IMR-90 (cell line): ENCODE measurements around the gene EIF4G3. TPM values are rescaled to one million over a fixed set of nuclear protein-coding genes. Genes with fewer than 3 reads are reported as not detected.

Experiments
- ATAC-seq: fragments of 200-7000 bp; cut with Tn5 transposase; 2 replicates; pipeline ENCODE4 v1.9.1; 2020; ENCODE audit warnings: low read depth, mild to moderate bottlenecking, moderate library complexity
- BruUV-seq: library from RNA; stranded (reverse); fragments of 400-500 nt; replicated peaks from 2 replicates; lab custom pipeline; 2021; lab: Mats Ljungman, UMichigan
- CTCF ChIA-PET: fragments of 300-600 bp; formaldehyde crosslinking; extraction: SDS; loops from one replicate; lab custom pipeline; 2021; ENCODE audit warnings: antibody characterized with exemption; lab: Yijun Ruan, JAX
- POLR2A ChIA-PET: fragments of 300-600 bp; sonication (Branson Sonifier 250); formaldehyde crosslinking; loops from one replicate; lab custom pipeline; 2022; ENCODE audit warnings: antibody characterized with exemption; ENCODE audit not compliant: unreplicated experiment; lab: Charles Lee
- DNase-seq: peaks from one replicate; pipeline ENCODE4 v3.0.0; 2013
- H2AFZ ChIP-seq: replicated peaks from 2 replicates; pipeline ENCODE3; 2013; ENCODE audit warnings: low read length, mild to moderate bottlenecking; ENCODE audit not compliant: poor library complexity
- H2AK5ac ChIP-seq: 2 replicates; pipeline ENCODE4 v1.6.1; 2013; ENCODE audit warnings: low read depth, low read length, inconsistent platforms
- H2AK9ac ChIP-seq: replicated peaks from 2 replicates; pipeline ENCODE3; 2013; ENCODE audit warnings: mild to moderate bottlenecking, low read depth, low read length, moderate library complexity; ENCODE audit not compliant: poor library complexity
- H2BK120ac ChIP-seq: 2 replicates; pipeline ENCODE4 v1.6.1; 2013; ENCODE audit warnings: low read depth, low read length, inconsistent platforms
- H2BK15ac ChIP-seq: 3 replicates; pipeline ENCODE4 v1.6.1; 2013; ENCODE audit warnings: low read depth, low read length, inconsistent platforms
- H2BK20ac ChIP-seq: 2 replicates; pipeline ENCODE4 v1.6.1; 2013; ENCODE audit warnings: low read depth, mild to moderate bottlenecking, inconsistent platforms, low read length, moderate library complexity
- H2BK5ac ChIP-seq: 2 replicates; pipeline ENCODE4 v1.6.1; 2013; ENCODE audit warnings: mild to moderate bottlenecking, low read depth, low read length, inconsistent platforms; ENCODE audit not compliant: poor library complexity, severe bottlenecking
- H3K14ac ChIP-seq: replicated peaks from 2 replicates; pipeline ENCODE4 v1.6.1; 2013; ENCODE audit warnings: low read depth, low read length, inconsistent platforms
- H3K18ac ChIP-seq: 2 replicates; pipeline ENCODE4 v1.6.1; 2013; ENCODE audit warnings: low read depth, low read length, control low read depth
- H3K23ac ChIP-seq: 2 replicates; pipeline ENCODE4 v1.6.1; 2013; ENCODE audit warnings: low read depth, low read length, inconsistent platforms
- H3K27ac ChIP-seq: 2 replicates; pipeline ENCODE4 v1.5.1; 2013; ENCODE audit warnings: mild to moderate bottlenecking, control low read depth, low read length; ENCODE audit not compliant: insufficient read depth
- H3K27me3 ChIP-seq: 2 replicates; pipeline ENCODE4 v1.6.1; 2013; ENCODE audit warnings: low read length; ENCODE audit not compliant: control insufficient read depth, insufficient read depth
- H3K36me3 ChIP-seq: 2 replicates; pipeline ENCODE4 v1.6.1; 2013; ENCODE audit warnings: low read length, mixed read lengths; ENCODE audit not compliant: control insufficient read depth, insufficient read depth
- H3K4ac ChIP-seq: 2 replicates; pipeline ENCODE4 v1.6.1; 2013; ENCODE audit warnings: low read depth, low read length, inconsistent platforms
- H3K4me1 ChIP-seq: 2 replicates; pipeline ENCODE4 v1.6.1; 2013; ENCODE audit warnings: low read length, mixed read lengths; ENCODE audit not compliant: control insufficient read depth, insufficient read depth
- H3K4me2 ChIP-seq: 2 replicates; pipeline ENCODE4 v1.6.1; 2013; ENCODE audit warnings: low read depth, mild to moderate bottlenecking, control low read depth, low read length, moderate library complexity
- H3K4me3 ChIP-seq: 2 replicates; pipeline ENCODE4 v1.5.1; 2013; ENCODE audit warnings: low read depth, mild to moderate bottlenecking, control low read depth, low read length, moderate library complexity; ENCODE audit not compliant: insufficient read depth
- H3K56ac ChIP-seq: 2 replicates; pipeline ENCODE4 v1.6.1; 2013; ENCODE audit warnings: low read length, inconsistent platforms; ENCODE audit not compliant: insufficient read depth; ENCODE audit errors: extremely low read depth
- H3K79me1 ChIP-seq, 2 experiments: 2 replicates each; pipeline ENCODE4 v1.6.1; 2013; ENCODE audit warnings: low read length in 2 of 2, inconsistent platforms in 1 of 2, low read depth in 1 of 2
- H3K9ac ChIP-seq: 2 replicates; pipeline ENCODE4 v1.6.1; 2013; ENCODE audit warnings: low read depth, low read length, control low read depth
- H3K9me1 ChIP-seq: 2 replicates; pipeline ENCODE4 v1.6.1; 2013; ENCODE audit warnings: low read length, inconsistent platforms; ENCODE audit not compliant: insufficient read depth
- H3K9me3 ChIP-seq: 2 replicates; pipeline ENCODE4 v1.6.1; 2013; ENCODE audit warnings: low read length; ENCODE audit not compliant: control insufficient read depth, insufficient read depth
- H4K20me1 ChIP-seq: 2 replicates; pipeline ENCODE4 v1.6.1; 2013; ENCODE audit warnings: low read length, inconsistent platforms; ENCODE audit not compliant: insufficient read depth
- H4K5ac ChIP-seq: 2 replicates; pipeline ENCODE4 v1.6.1; 2013; ENCODE audit warnings: mild to moderate bottlenecking, low read depth, low read length, control low read depth
- H4K8ac ChIP-seq, 2 experiments: 2 replicates each; pipeline ENCODE4 v1.6.1; 2013; ENCODE audit warnings: low read depth in 2 of 2, low read length in 2 of 2, control low read depth in 1 of 2, inconsistent platforms in 1 of 2
- H4K91ac ChIP-seq: 2 replicates; pipeline ENCODE4 v1.6.1; 2013; ENCODE audit warnings: low read depth, low read length, inconsistent platforms; ENCODE audit not compliant: insufficient read depth
- BHLHE40 ChIP-seq: fragments of 150-350 bp; IDR thresholded peaks from 2 replicates; pipeline ENCODE4 v1.6.1; 2016; ENCODE audit warnings: mild to moderate bottlenecking, low read depth, low read length
- CEBPB ChIP-seq: IDR thresholded peaks from 2 replicates; pipeline ENCODE4 v1.6.1; 2012; ENCODE audit warnings: low read depth, low read length, improper control_type of control experiment
- FOS ChIP-seq: fragments of 150-350 bp; IDR thresholded peaks from 2 replicates; pipeline ENCODE4 v1.6.1; 2016; ENCODE audit warnings: low read depth, low read length
- NFE2L2 ChIP-seq: fragments of 150-350 bp; IDR thresholded peaks from 2 replicates; pipeline ENCODE4 v1.6.1; 2016; ENCODE audit warnings: low read depth, mild to moderate bottlenecking, low read length
- RCOR1 ChIP-seq: IDR thresholded peaks from 2 replicates; pipeline ENCODE4 v1.6.1; 2012; ENCODE audit warnings: mild to moderate bottlenecking, low read length, improper control_type of control experiment; ENCODE audit not compliant: insufficient replicate concordance
- RFX5 ChIP-seq: IDR thresholded peaks from 2 replicates; pipeline ENCODE4 v1.8.0; 2012; ENCODE audit warnings: low read depth, mild to moderate bottlenecking, low read length, moderate library complexity
- SMC3 ChIP-seq: fragments of 150-350 bp; IDR thresholded peaks from 2 replicates; pipeline ENCODE4 v1.6.1; 2016; ENCODE audit warnings: low read depth, mild to moderate bottlenecking, antibody characterized with exemption, low read length, moderate library complexity
- WGBS, 2 experiments: methylation state at CpG; one replicate each; pipeline versions ENCODE4 v1.1.5 to v1.1.7; 2013; ENCODE audit warnings: missing lambda C conversion rate in 2 of 2; ENCODE audit not compliant: insufficient read length in 1 of 2; ENCODE audit errors: extremely low coverage in 2 of 2; 5-methylcytosine and 5-hydroxymethylcytosine counted together
- dilution Hi-C: fragments of 300-500 bp; cut with HindIII; formaldehyde crosslinking; loops from one replicate; pipeline ENCODE4 v1.14.3; 2018; ENCODE audit warnings: low sequenced_read_pairs; ENCODE audit not compliant: unreplicated experiment
- in situ Hi-C: fragments of 300-500 bp; cut with MboI; formaldehyde crosslinking; loops from 3 replicates; pipeline ENCODE4 v1.14.3; 2019; ENCODE audit warnings: low sequenced_read_pairs, inconsistent platforms, mixed read lengths
- intact Hi-C: fragments of 100-400 bp; cut with micrococcal nuclease; formaldehyde crosslinking; loops from 2 replicates; pipeline ENCODE4 v1.10.0; 2022
- polyA plus RNA-seq, 3 experiments: library from polyadenylated mRNA; depleted of rRNA; stranded (reverse); fragments of >200 nt; gene quantifications; 2 replicates each; pipeline ENCODE4 v1.2.3, GENCODE V29; 2012; ENCODE audit warnings: low replicate concordance in 1 of 3
- total RNA-seq: library from RNA; depleted of rRNA; stranded (reverse); fragments of >200 nt; gene quantifications from 2 replicates; pipeline ENCODE4 v1.2.3, GENCODE V29; 2012
- TF ChIP-seq, protein P1 (sequence below): conservative IDR thresholded peaks from 2 replicates; pipeline ENCODE4 v1.5.1; 2012; ENCODE audit warnings: mild to moderate bottlenecking, low read depth, low read length, improper control_type of control experiment
- TF ChIP-seq, protein P2 (sequence below): fragments of 150-350 bp; IDR thresholded peaks from 2 replicates; pipeline ENCODE4 v1.6.1; 2017; ENCODE audit warnings: mild to moderate bottlenecking, antibody characterized with exemption, low read length, low read depth

The EIF4G3 gene
- total and polyA plus RNA-seq, 2 of the 4 experiments (the other 2 are of a cell fraction): 25.8 to 49.2 TPM

DNA sequence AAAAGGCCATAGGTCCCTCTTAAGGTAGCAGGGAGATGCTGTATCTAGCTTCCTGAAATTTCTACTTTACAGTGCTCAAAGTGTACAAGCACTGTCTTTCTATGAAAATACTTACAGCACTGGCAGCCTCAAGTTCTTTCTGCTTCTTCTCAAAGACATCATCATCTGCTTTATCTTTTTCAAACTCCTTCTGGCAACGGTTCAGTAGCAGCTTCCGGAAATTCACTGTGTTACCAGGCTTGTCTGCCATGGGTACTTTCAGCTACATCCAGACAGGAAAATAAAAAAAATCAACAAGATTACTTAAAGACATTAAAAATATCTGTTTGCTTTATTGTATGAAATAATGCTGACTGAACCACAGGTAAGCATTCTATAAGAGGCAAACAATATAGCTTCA is 311.7 kb downstream of the EIF4G3 start:
- WGBS, 2 experiments: no CpG with 5 or more reads among the region's 2 CpGs
- H3K4me3 ChIP-seq: no peak overlapping the region
- no peak overlapping the region for H4K91ac ChIP-seq
- no peak overlapping the region for H2AK9ac ChIP-seq
- in situ Hi-C loops: no loop called here
- H2BK15ac ChIP-seq: no peak overlapping the region
- peaks cover 8% of the 10 kb centered on the region; the same call in 1 of the 2 replicates for H3K4me1 ChIP-seq
- ATAC-seq (no peak), DNase-seq (no peak)
- dilution Hi-C loops: no loop called here
- ChIA-PET CTCF (interaction anchor here (0.7 kb wide), 1 partner anchor 131 kb away, joined by 3 read pairs; no protein-coding TSS in a partner anchor), POLR2A (no interaction called here)
- no peak overlapping the region for H3K18ac ChIP-seq
- BruUV-seq: no TSS peak
- no peak overlapping the region for H2BK5ac ChIP-seq
- H3K27ac ChIP-seq: no peak overlapping the region
- peaks cover 9% of the 10 kb centered on the region; the same call in 1 of the 2 replicates for H3K9me1 ChIP-seq
- H2BK120ac ChIP-seq: no peak overlapping the region
- H4K5ac ChIP-seq: no peak overlapping the region
- no peak overlapping the region for H3K4ac ChIP-seq
- intact Hi-C loops: loop anchor here (5.0 to 10.0 kb wide), 2 partner anchors 168 to 310 kb away; partner anchors contain the start of gene EIF4G3
- no peak overlapping the region for H3K4me2 ChIP-seq
- H2BK20ac ChIP-seq: no peak overlapping the region
- H2AFZ ChIP-seq: no peak overlapping the region
- H2AK5ac ChIP-seq: no peak overlapping the region
- no peak overlapping the region for H3K14ac ChIP-seq
- H3K9me3 ChIP-seq: no peaks in the 10 kb centered on the region
- H3K36me3 ChIP-seq: peaks cover 25% of the 10 kb centered on the region
- H3K27me3 ChIP-seq: no peaks in the 10 kb centered on the region
- no peak overlapping the region for H4K8ac ChIP-seq
- TF ChIP-seq RCOR1 (no peak), RFX5 (no peak), CEBPB (no peak), SMC3 (no peak), FOS (no peak), BHLHE40 (no peak), NFE2L2 (no peak)
- TF ChIP-seq, protein P1, sequence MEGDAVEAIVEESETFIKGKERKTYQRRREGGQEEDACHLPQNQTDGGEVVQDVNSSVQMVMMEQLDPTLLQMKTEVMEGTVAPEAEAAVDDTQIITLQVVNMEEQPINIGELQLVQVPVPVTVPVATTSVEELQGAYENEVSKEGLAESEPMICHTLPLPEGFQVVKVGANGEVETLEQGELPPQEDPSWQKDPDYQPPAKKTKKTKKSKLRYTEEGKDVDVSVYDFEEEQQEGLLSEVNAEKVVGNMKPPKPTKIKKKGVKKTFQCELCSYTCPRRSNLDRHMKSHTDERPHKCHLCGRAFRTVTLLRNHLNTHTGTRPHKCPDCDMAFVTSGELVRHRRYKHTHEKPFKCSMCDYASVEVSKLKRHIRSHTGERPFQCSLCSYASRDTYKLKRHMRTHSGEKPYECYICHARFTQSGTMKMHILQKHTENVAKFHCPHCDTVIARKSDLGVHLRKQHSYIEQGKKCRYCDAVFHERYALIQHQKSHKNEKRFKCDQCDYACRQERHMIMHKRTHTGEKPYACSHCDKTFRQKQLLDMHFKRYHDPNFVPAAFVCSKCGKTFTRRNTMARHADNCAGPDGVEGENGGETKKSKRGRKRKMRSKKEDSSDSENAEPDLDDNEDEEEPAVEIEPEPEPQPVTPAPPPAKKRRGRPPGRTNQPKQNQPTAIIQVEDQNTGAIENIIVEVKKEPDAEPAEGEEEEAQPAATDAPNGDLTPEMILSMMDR: no peak
- TF ChIP-seq, protein P2, sequence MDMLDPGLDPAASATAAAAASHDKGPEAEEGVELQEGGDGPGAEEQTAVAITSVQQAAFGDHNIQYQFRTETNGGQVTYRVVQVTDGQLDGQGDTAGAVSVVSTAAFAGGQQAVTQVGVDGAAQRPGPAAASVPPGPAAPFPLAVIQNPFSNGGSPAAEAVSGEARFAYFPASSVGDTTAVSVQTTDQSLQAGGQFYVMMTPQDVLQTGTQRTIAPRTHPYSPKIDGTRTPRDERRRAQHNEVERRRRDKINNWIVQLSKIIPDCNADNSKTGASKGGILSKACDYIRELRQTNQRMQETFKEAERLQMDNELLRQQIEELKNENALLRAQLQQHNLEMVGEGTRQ: no peak
- H4K20me1 ChIP-seq: peaks cover 3% of the 10 kb centered on the region; the same call in 1 of the 2 replicates
- H3K79me1 ChIP-seq: peaks cover 3 to 10% of the 10 kb centered on the region in 2 experiments; a peak in 2 of 4 replicates
- H3K23ac ChIP-seq: no peak overlapping the region
- H3K9ac ChIP-seq: no peak overlapping the region
- no peak overlapping the region for H3K56ac ChIP-seq
